PFSK-1 (cell line): ENCODE measurements around the gene RAB30.

Experiments
- FOXP2 ChIP-seq: optimal IDR thresholded peaks from 2 replicates; pipeline ENCODE3; 2011; ENCODE audit warnings: borderline replicate concordance, control low read depth, inconsistent platforms; ENCODE audit not compliant: insufficient read depth; ENCODE audit errors: extremely low read length, extremely low read depth
- POLR2AphosphoS5 ChIP-seq: IDR thresholded peaks from 2 replicates; pipeline ENCODE4 v1.6.1; 2012; ENCODE audit warnings: low read depth, mild to moderate bottlenecking, control low read depth, low read length, moderate library complexity
- SIN3A ChIP-seq: IDR thresholded peaks from 2 replicates; pipeline ENCODE4 v1.6.1; 2012; ENCODE audit warnings: mild to moderate bottlenecking, low read length, moderate library complexity, borderline replicate concordance; ENCODE audit not compliant: insufficient read depth
- TAF1 ChIP-seq: IDR thresholded peaks from 2 replicates; pipeline ENCODE4 v1.6.1; 2012; ENCODE audit warnings: low read length, control low read depth, borderline replicate concordance; ENCODE audit not compliant: insufficient read depth
- TF ChIP-seq, protein P1 (sequence below), 2 experiments: IDR thresholded peaks; 2 replicates each; pipeline versions ENCODE4 v1.6.1 to v1.8.0; 2011 to 2012; ENCODE audit warnings: low read depth in 2 of 2, low read length in 2 of 2, control low read depth in 1 of 2, inconsistent platforms in 1 of 2, mild to moderate bottlenecking in 1 of 2, moderate library complexity in 1 of 2; ENCODE audit not compliant: insufficient read depth in 1 of 2

Gene RAB30

DNA sequence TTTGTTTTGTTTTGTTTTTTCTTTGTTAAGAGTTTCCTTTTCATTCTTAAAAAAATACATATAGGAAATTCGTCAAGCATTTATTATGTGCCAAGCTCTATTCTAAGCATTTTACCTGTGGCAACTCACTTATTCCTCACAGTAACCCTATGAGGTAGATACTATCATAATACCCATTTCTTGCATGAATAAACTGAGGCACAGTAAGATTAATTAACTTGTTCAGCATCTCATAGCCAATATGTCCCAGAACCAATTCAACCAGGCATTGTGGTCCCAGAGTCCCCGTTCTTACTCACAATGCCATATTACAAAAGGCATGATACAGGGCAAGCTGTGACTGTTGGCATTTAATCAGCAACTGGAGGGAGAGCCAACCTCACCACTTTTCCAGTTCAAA is 83.7 kb downstream of the RAB30 start:
- TF ChIP-seq POLR2AphosphoS5 (no peak), TAF1 (no peak), SIN3A (no peak), FOXP2 (no peak)
- TF ChIP-seq, protein P1, sequence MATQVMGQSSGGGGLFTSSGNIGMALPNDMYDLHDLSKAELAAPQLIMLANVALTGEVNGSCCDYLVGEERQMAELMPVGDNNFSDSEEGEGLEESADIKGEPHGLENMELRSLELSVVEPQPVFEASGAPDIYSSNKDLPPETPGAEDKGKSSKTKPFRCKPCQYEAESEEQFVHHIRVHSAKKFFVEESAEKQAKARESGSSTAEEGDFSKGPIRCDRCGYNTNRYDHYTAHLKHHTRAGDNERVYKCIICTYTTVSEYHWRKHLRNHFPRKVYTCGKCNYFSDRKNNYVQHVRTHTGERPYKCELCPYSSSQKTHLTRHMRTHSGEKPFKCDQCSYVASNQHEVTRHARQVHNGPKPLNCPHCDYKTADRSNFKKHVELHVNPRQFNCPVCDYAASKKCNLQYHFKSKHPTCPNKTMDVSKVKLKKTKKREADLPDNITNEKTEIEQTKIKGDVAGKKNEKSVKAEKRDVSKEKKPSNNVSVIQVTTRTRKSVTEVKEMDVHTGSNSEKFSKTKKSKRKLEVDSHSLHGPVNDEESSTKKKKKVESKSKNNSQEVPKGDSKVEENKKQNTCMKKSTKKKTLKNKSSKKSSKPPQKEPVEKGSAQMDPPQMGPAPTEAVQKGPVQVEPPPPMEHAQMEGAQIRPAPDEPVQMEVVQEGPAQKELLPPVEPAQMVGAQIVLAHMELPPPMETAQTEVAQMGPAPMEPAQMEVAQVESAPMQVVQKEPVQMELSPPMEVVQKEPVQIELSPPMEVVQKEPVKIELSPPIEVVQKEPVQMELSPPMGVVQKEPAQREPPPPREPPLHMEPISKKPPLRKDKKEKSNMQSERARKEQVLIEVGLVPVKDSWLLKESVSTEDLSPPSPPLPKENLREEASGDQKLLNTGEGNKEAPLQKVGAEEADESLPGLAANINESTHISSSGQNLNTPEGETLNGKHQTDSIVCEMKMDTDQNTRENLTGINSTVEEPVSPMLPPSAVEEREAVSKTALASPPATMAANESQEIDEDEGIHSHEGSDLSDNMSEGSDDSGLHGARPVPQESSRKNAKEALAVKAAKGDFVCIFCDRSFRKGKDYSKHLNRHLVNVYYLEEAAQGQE (IDR thresholded peaks at IDR 0.05; ENCODE audit: insufficient read depth in 1 of 2, low read depth in 2 of 2, low read length in 2 of 2) = no peak

DNA sequence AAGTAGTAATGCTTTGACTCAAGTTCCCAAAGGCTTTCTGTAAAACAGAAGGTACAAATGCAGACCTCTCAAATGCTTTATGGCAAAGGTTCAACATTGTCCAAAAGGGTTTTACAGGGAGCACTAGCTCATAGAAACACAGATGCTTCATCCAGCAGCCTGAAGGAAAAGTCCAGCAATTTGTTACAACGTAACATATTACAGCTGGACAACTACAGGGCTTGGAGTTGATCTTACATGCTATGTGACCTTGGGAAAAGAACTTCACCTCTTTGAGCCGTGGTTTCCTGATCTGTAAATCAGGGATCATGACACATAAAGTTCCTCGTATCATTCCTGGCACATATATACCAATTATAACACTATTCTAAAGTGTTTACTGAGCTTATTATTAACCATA is 85.3 kb downstream of the RAB30 start:
- no peak for TF ChIP-seq FOXP2
- TF ChIP-seq POLR2AphosphoS5 = no peak
- TF ChIP-seq, protein P1 (IDR thresholded peaks at IDR 0.05; ENCODE audit: insufficient read depth in 1 of 2, low read depth in 2 of 2, low read length in 2 of 2) = no peak

DNA sequence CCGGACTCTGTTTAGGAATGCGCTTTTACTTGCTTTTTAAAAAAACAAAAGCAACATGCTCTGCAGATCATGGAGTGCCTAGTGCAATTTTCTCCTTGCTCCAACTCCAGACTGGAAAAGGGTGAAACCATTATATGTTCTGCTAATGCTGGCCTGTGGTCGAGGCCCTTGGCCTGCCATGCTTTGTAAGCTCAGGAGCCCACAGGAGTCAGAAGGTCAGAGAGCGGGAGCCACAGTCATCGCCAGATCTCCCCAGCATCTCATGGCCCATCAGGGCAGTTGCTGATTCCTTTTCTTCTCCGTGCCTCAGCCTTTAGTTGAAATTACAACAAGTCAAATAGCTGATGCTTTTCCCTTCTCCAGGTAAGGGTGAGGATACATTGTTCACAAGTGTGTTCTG is 89.8 kb downstream of the RAB30 start:
- TF ChIP-seq SIN3A (no peak), TAF1 (no peak), FOXP2 (no peak), POLR2AphosphoS5 (no peak)
- TF ChIP-seq, protein P1 (IDR thresholded peaks at IDR 0.05; ENCODE audit: insufficient read depth in 1 of 2, low read depth in 2 of 2, low read length in 2 of 2) = no peak

DNA sequence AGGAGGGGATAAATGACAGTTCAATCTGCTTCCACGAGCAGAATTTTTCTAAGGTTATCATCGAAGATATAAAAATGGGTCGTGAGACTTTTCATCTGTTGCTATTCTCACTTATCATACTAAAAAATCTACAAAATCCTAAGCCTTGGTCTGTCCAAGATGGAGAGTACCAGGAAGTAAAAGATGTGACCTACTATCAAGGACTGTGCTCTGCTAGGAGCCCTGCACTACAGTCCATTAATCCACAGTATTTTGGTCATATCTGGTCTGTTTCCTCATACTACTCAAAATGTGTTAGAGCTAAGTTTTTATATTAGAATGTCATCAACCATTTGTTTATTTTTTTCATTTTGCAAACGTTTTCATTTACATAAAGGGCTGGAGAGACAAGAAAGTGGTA is 90.8 kb downstream of the RAB30 start:
- no peak for TF ChIP-seq TAF1
- TF ChIP-seq, protein P1 (IDR thresholded peaks at IDR 0.05; ENCODE audit: insufficient read depth in 1 of 2, low read depth in 2 of 2, low read length in 2 of 2) = no peak
- no peak for TF ChIP-seq POLR2AphosphoS5

DNA sequence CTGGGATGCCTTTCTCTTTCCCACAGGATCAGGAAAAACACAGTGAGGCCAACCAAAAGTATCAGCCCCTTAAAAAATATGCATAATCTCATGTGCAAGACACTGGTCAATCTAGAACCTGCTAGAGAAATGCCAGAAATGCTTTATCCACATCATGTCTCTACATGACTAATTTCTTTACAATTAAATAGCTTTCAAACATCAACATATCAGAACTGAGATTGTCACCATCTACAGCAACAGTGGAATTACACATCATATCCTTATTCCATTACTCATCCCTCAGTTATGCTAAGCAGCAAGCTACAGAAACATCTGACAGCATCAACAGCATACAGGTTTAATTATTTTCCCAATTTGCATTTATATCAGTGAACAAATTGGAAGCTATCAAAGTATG is 91.4 kb downstream of the RAB30 start:
- TF ChIP-seq POLR2AphosphoS5 (no peak), SIN3A (no peak), FOXP2 (no peak), TAF1 (no peak)
- TF ChIP-seq, protein P1 (IDR thresholded peaks at IDR 0.05; ENCODE audit: insufficient read depth in 1 of 2, low read depth in 2 of 2, low read length in 2 of 2) = no peak
